Suprapubic skin (tissue), 4 donors: ENCODE measurements around the gene ELP1. TPM values are rescaled to one million over a fixed set of nuclear protein-coding genes. Genes with fewer than 3 reads are reported as not detected.
"Not testable (repeated sequence)": the region's sequence is repeated elsewhere in the genome, so short reads cannot be mapped to it uniquely, and the experiment has no call there.

Source experiments
- DNase-seq, 2 donors: peaks; one replicate each; pipeline ENCODE4 v3.0.0-alpha.2; 2019; ENCODE audit warnings: low spot score in 2 of 2
- H3K27ac ChIP-seq: fragments of 200-600 bp; sonication (generic); one replicate; pipeline ENCODE4 v1.5.1; 2019
- H3K27me3 ChIP-seq: fragments of 200-600 bp; sonication (generic); one replicate; pipeline ENCODE4 v1.5.1; 2019
- H3K36me3 ChIP-seq: fragments of 200-600 bp; sonication (generic); one replicate; pipeline ENCODE4 v1.5.1; 2019
- H3K4me1 ChIP-seq: fragments of 200-600 bp; sonication (generic); one replicate; pipeline ENCODE4 v1.5.1; 2019
- H3K4me3 ChIP-seq: fragments of 200-600 bp; sonication (generic); one replicate; pipeline ENCODE4 v1.5.1; 2019; ENCODE audit warnings: mild to moderate bottlenecking
- H3K9me3 ChIP-seq: fragments of 200-600 bp; sonication (generic); one replicate; pipeline ENCODE4 v1.5.1; 2019
- CTCF ChIP-seq, 2 donors: fragments of 200-600 bp in 1 of 2; fragments of 450-650 bp in 1 of 2; sonication (generic) in 1 of 2; IDR thresholded peaks; one replicate each; pipeline ENCODE4 v1.5.1; 2016 to 2019; ENCODE audit warnings: antibody characterized with exemption in 2 of 2, mild to moderate bottlenecking in 1 of 2, moderate library complexity in 1 of 2
- EP300 ChIP-seq: sonication (generic); formaldehyde crosslinking; IDR thresholded peaks from one replicate; pipeline ENCODE4 v1.6.1; 2017; ENCODE audit warnings: antibody characterized with exemption
- POLR2A ChIP-seq, 2 donors: fragments of 450-650 bp; IDR thresholded peaks; one replicate each; pipeline ENCODE4 v1.6.1; 2017; ENCODE audit warnings: antibody characterized with exemption in 2 of 2, mild to moderate bottlenecking in 2 of 2, moderate library complexity in 2 of 2
- POLR2AphosphoS5 ChIP-seq, 3 donors: sonication (generic); formaldehyde crosslinking; IDR thresholded peaks; one replicate each; pipeline ENCODE4 v1.6.1; 2017; ENCODE audit warnings: antibody characterized with exemption in 3 of 3
- WGBS: methylation state at CpG from one replicate; pipeline ENCODE4 v1.1.5; 2018; 5-methylcytosine and 5-hydroxymethylcytosine counted together
- total RNA-seq, 4 donors: library from RNA; depleted of rRNA; stranded (reverse); fragments of >200 nt; gene quantifications; one replicate each; pipeline ENCODE4 v1.1.0, GENCODE V29; 2016

ELP1 gene
- total RNA-seq, 4 donors from 2014 or later, result 22.2 to 34.2 (median 23.2) TPM

DNA sequence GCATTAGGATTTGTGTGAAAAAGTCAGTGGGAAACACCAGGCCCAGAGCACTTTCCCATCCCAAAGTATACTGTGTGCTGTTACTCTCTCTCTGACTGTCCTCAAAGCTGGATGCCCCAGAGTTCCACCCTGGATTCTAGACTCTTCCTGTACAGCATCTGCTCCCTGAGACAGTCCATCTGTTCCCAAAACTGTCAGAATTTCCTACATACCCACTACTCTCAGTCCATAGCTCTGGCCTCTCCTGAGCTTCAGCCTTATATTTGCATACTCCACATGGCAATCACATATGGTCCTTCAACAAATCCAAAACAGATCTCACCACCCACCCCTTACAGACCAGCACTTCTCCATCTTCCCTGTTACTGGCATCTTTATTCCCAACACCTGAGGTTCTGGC is 9.5 kb downstream of the ELP1 start:
- H3K27me3 ChIP-seq, result no peaks in the 10 kb centered on the region
- H3K36me3 ChIP-seq, result peaks cover 83% of the 10 kb centered on the region
- no peak overlapping the region for H3K27ac ChIP-seq
- no peak for TF ChIP-seq POLR2AphosphoS5 (IDR thresholded peaks at IDR 0.05)
- H3K9me3 ChIP-seq, result no peaks in the 10 kb centered on the region
- no peaks in the 10 kb centered on the region for H3K4me1 ChIP-seq
- DNase-seq, result no peak
- no peak overlapping the region for H3K4me3 ChIP-seq

DNA sequence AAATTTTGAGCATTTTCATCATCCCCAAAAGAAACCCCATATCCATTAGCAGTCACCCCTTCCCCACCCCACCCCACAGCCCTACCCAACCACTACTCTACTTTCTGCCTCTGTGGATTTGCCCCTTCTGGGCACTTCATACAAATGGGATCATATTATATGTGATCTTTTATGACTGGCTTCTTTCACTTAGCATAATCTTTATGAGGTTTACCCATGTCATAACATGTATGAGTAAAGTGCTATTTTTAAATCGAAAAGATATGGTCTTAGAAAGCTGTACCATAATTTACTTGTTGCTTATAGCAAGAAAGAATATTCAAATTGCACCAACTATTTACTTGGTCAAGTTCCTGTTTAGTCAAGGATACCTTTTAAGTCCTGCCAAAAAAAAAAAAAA is 12.7 kb downstream of the ELP1 start:
- H3K4me3 ChIP-seq, result no peak overlapping the region
- DNase-seq, result no peak
- H3K9me3 ChIP-seq, result no peaks in the 10 kb centered on the region
- no peaks in the 10 kb centered on the region for H3K27me3 ChIP-seq
- H3K4me1 ChIP-seq, result no peaks in the 10 kb centered on the region
- TF ChIP-seq EP300, result no peak
- TF ChIP-seq POLR2AphosphoS5 (IDR thresholded peaks at IDR 0.05), result no peak
- TF ChIP-seq POLR2A (IDR thresholded peaks at IDR 0.05), result no peak
- no peak for TF ChIP-seq CTCF (IDR thresholded peaks at IDR 0.05)
- no peak overlapping the region for H3K27ac ChIP-seq
- H3K36me3 ChIP-seq, result peaks cover 86% of the 10 kb centered on the region
- 66% methylated on average over 1 of the region's 1 CpG for WGBS

DNA sequence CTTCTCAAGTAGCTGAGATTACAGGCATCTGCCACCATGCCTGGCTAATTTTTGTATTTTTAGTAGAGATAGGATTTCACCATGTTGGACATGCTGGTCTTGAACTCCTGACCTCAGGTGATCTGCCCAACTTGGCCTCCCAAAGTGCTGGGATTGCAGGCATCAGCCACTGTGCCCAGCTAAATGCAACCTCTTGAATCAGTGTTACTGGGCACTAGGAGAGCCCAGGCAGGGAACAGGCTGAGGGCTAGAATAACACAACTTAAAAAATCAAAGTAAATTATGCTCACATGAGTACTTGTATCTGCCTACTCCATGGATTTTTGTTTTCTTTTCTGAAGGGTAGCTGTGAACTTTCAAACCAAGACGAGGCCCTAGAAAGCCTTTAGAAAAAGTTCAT is 13.5 kb downstream of the ELP1 start:
- not testable (repeated sequence) for DNase-seq, H3K4me1 ChIP-seq, H3K4me3 ChIP-seq, H3K27me3 ChIP-seq, H3K27ac ChIP-seq, H3K9me3 ChIP-seq
- peaks cover 86% of the 10 kb centered on the region for H3K36me3 ChIP-seq
- 95% methylated on average over 1 of the region's 1 CpG for WGBS

- DNase-seq, result no peak
- no peak overlapping the region for H3K4me3 ChIP-seq
- no peaks in the 10 kb centered on the region for H3K4me1 ChIP-seq
- TF ChIP-seq POLR2AphosphoS5 (IDR thresholded peaks at IDR 0.05) (no peak), POLR2A (IDR thresholded peaks at IDR 0.05) (no peak), EP300 (no peak), CTCF (IDR thresholded peaks at IDR 0.05) (no peak)
- no peaks in the 10 kb centered on the region for H3K27me3 ChIP-seq
- H3K9me3 ChIP-seq, result no peaks in the 10 kb centered on the region
- no peak overlapping the region for H3K27ac ChIP-seq
- 66% methylated on average over 6 of the region's 6 CpGs for WGBS
- peaks cover 87% of the 10 kb centered on the region for H3K36me3 ChIP-seq
Observed at GRCh38 chr9:108919517-108919916, 14.4 kb downstream of the ELP1 start.

DNA sequence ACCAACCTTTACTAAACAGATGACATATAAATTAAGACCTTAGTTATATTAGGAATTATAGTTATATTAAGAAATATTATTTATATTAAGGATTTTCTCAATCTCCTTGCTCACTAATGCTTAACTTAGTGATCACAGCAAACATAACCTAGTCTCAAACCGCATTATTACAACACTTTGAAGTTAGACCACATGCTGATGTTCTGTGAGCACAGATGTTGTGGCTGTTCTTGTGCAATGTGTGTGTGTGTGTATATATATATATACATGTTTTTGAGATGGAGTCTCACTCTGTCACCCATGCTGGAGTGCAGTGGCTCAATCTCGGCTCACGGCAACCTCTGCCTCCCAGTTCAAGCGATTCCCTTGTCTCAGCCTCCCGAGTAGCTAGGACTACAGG is 20.5 kb downstream of the ELP1 start:
- no peaks in the 10 kb centered on the region for H3K9me3 ChIP-seq
- H3K27me3 ChIP-seq, result no peaks in the 10 kb centered on the region
- DNase-seq, result no peak
- peaks cover 84% of the 10 kb centered on the region for H3K36me3 ChIP-seq
- H3K27ac ChIP-seq, result no peak overlapping the region
- H3K4me1 ChIP-seq, result no peaks in the 10 kb centered on the region
- WGBS, result 90% methylated on average over 5 of the region's 5 CpGs
- TF ChIP-seq POLR2A (IDR thresholded peaks at IDR 0.05) (no peak), CTCF (IDR thresholded peaks at IDR 0.05) (no peak)
- H3K4me3 ChIP-seq, result no peak overlapping the region

DNA sequence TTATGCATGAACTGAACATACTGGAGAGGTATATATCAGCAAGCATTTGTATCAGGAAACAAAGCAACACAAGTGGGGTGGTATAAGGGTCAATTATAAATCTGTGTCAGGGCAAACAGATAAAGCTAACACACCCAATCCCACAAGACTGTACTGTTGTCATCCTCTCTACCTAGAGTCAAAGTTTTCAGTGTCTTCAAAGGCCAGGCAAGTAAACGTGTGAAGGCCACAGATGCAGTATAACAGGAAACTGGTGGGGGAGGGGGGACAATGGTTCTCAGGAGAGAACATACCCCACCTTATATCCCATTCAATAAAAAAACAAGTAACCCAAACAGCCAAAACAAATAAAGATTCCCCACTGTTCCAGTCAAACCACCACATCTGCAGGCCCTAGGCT is 22.1 kb downstream of the ELP1 start:
- Histone ChIP-seq H3K27me3 (no peaks in the 10 kb centered on the region), H3K4me3 (no peak overlapping the region), H3K36me3 (peaks cover 86% of the 10 kb centered on the region), H3K4me1 (no peaks in the 10 kb centered on the region), H3K9me3 (no peaks in the 10 kb centered on the region), H3K27ac (no peak overlapping the region)
- no peak for TF ChIP-seq CTCF (IDR thresholded peaks at IDR 0.05)
- TF ChIP-seq POLR2AphosphoS5 (IDR thresholded peaks at IDR 0.05), result no peak
- TF ChIP-seq EP300, result no peak
- no peak for TF ChIP-seq POLR2A (IDR thresholded peaks at IDR 0.05)
- no peak for DNase-seq
- WGBS, result 32% methylated on average over 1 of the region's 1 CpG
